SK-N-SH (cell line): ENCODE results near the gene RPS19.

ENCODE experiments used
- ELF1 ChIP-seq: IDR thresholded peaks from 2 replicates; pipeline ENCODE4 v1.4.0; 2012
- TF ChIP-seq, protein P1 (sequence below): fragments of 200-600 bp; sonication (generic); IDR thresholded peaks from 2 replicates; pipeline ENCODE4 v1.6.1; 2017; ENCODE audit warnings: antibody characterized with exemption, mild to moderate bottlenecking, moderate library complexity

DNA sequence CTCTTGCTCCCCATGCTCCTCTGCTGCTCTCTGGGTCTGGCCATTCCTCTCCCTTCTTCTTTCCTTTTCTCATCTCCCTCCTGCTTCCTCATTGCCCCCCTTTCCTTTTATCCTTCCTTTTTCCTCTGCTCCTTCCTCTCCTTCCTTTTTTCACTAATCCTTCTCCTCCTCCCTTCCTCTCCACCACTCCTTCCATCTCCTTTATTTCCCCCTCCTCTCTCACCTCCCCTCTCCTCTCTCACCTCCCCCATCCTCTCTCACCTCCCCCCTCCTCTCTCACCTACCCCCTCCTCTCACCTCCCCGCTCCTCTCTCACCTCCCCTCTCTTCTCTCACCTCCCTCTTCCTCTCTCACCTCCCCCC is 36.5 kb downstream of the RPS19 start:
- TF ChIP-seq, protein P1, sequence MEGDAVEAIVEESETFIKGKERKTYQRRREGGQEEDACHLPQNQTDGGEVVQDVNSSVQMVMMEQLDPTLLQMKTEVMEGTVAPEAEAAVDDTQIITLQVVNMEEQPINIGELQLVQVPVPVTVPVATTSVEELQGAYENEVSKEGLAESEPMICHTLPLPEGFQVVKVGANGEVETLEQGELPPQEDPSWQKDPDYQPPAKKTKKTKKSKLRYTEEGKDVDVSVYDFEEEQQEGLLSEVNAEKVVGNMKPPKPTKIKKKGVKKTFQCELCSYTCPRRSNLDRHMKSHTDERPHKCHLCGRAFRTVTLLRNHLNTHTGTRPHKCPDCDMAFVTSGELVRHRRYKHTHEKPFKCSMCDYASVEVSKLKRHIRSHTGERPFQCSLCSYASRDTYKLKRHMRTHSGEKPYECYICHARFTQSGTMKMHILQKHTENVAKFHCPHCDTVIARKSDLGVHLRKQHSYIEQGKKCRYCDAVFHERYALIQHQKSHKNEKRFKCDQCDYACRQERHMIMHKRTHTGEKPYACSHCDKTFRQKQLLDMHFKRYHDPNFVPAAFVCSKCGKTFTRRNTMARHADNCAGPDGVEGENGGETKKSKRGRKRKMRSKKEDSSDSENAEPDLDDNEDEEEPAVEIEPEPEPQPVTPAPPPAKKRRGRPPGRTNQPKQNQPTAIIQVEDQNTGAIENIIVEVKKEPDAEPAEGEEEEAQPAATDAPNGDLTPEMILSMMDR, result no peak
- TF ChIP-seq ELF1, result no peak
